GM23338 (cell line): ENCODE data around the gene TFDP1. TPM values are rescaled to one million over a fixed set of nuclear protein-coding genes. Genes with fewer than 3 reads are reported as not detected.

Experiments
- ATAC-seq: fragments of 200-7000 bp; cut with Tn5 transposase; 3 replicates; pipeline ENCODE4 v1.9.1; 2020
- DNase-seq: peaks from one replicate; pipeline ENCODE4 v3.0.0-alpha.2; 2015; ENCODE audit warnings: low spot score
- H2AFZ ChIP-seq: fragments of 200-600 bp; sonication (generic); 2 replicates; pipeline ENCODE4 v1.8.0; 2016; ENCODE audit warnings: antibody characterized with exemption, mild to moderate bottlenecking, moderate library complexity
- H3F3A ChIP-seq: fragments of 200-600 bp; sonication (generic); replicated peaks from 2 replicates; pipeline ENCODE4 v1.8.0; 2017; ENCODE audit warnings: antibody characterized with exemption, mixed run types, low read depth
- H3K27ac ChIP-seq: fragments of 200-600 bp; sonication (generic); 2 replicates; pipeline ENCODE4 v1.6.1; 2016; ENCODE audit warnings: low read depth
- H3K27me3 ChIP-seq: fragments of 200-600 bp; sonication (generic); 2 replicates; pipeline ENCODE4 v1.8.0; 2016; ENCODE audit warnings: mild to moderate bottlenecking, mixed run types, moderate library complexity; ENCODE audit not compliant: insufficient read depth
- H3K36me3 ChIP-seq: fragments of 200-600 bp; sonication (generic); 2 replicates; pipeline ENCODE4 v1.8.0; 2016; ENCODE audit warnings: mild to moderate bottlenecking; ENCODE audit not compliant: insufficient read depth
- H3K4me1 ChIP-seq: fragments of 200-600 bp; sonication (generic); 2 replicates; pipeline ENCODE4 v1.8.0; 2016; ENCODE audit warnings: mild to moderate bottlenecking, moderate library complexity; ENCODE audit not compliant: insufficient read depth
- H3K4me2 ChIP-seq: fragments of 200-600 bp; sonication (generic); 2 replicates; pipeline ENCODE4 v1.7.1; 2017; ENCODE audit warnings: mixed run types
- H3K4me3 ChIP-seq: fragments of 200-600 bp; sonication (generic); 2 replicates; pipeline ENCODE4 v1.6.1; 2016; ENCODE audit warnings: mixed run types
- H3K79me2 ChIP-seq: fragments of 200-600 bp; sonication (generic); replicated peaks from 2 replicates; pipeline ENCODE4 v1.8.0; 2017; ENCODE audit warnings: mild to moderate bottlenecking; ENCODE audit not compliant: insufficient read depth
- H3K9me2 ChIP-seq: fragments of 200-600 bp; sonication (generic); 2 replicates; pipeline ENCODE4 v1.8.0; 2017; ENCODE audit not compliant: insufficient read depth
- H4K20me1 ChIP-seq: fragments of 200-600 bp; sonication (generic); replicated peaks from 2 replicates; pipeline ENCODE4 v1.8.0; 2017; ENCODE audit warnings: mild to moderate bottlenecking; ENCODE audit not compliant: insufficient read depth
- H3K27ac Mint-ChIP-seq: 2 replicates; pipeline ENCODE4 v1.8.0; 2020; ENCODE audit warnings: inconsistent platforms, mild to moderate bottlenecking, moderate library complexity, mixed read lengths
- H3K27me3 Mint-ChIP-seq: 3 replicates; pipeline ENCODE4 v1.8.0; 2022; ENCODE audit warnings: low read depth, mild to moderate bottlenecking, moderate library complexity, mixed read lengths, inconsistent platforms; ENCODE audit not compliant: insufficient read depth, poor library complexity
- H3K36me3 Mint-ChIP-seq: 3 replicates; pipeline ENCODE4 v1.8.0; 2021; ENCODE audit warnings: low read depth, mild to moderate bottlenecking, inconsistent platforms, moderate library complexity, mixed read lengths
- H3K4me1 Mint-ChIP-seq: 3 replicates; pipeline ENCODE4 v1.8.0; 2020; ENCODE audit warnings: mild to moderate bottlenecking, inconsistent platforms, mixed read lengths
- H3K4me3 Mint-ChIP-seq: 3 replicates; pipeline ENCODE4 v1.8.0; 2021; ENCODE audit warnings: moderate library complexity, mild to moderate bottlenecking, inconsistent platforms, mixed read lengths
- H3K9me3 Mint-ChIP-seq: 3 replicates; pipeline ENCODE4 v1.8.0; 2020; ENCODE audit warnings: moderate library complexity, mild to moderate bottlenecking, inconsistent platforms, mixed read lengths
- CREB1 ChIP-seq: fragments of 250-450 bp; sonication (Bioruptor Pico); IDR thresholded peaks from 2 replicates; pipeline ENCODE4 v1.5.0; 2020; ENCODE audit warnings: low read depth, mild to moderate bottlenecking, moderate library complexity
- ETS1 ChIP-seq: IDR thresholded peaks from 2 replicates; pipeline ENCODE4 v1.6.1; 2016; ENCODE audit warnings: antibody characterized with exemption
- EZH2 ChIP-seq: fragments of 200-600 bp; sonication (generic); IDR thresholded peaks from one replicate; pipeline ENCODE4 v1.8.0; 2017; ENCODE audit warnings: antibody characterized with exemption, mild to moderate bottlenecking, low read depth; ENCODE audit not compliant: unreplicated experiment
- JUNB ChIP-seq: IDR thresholded peaks from one replicate; pipeline ENCODE4 v1.6.1; 2016; ENCODE audit warnings: antibody characterized with exemption; ENCODE audit not compliant: unreplicated experiment
- POLR2AphosphoS5 ChIP-seq: IDR thresholded peaks from 2 replicates; pipeline ENCODE4 v1.6.1; 2016; ENCODE audit warnings: antibody characterized with exemption, low read depth
- STAT1 ChIP-seq: IDR thresholded peaks from one replicate; pipeline ENCODE4 v1.6.1; 2016; ENCODE audit warnings: antibody characterized with exemption; ENCODE audit not compliant: unreplicated experiment
- ZNF114 ChIP-seq: fragments of 250-450 bp; sonication (Bioruptor Pico); IDR thresholded peaks from 2 replicates; pipeline ENCODE4 v1.5.0; 2020; ENCODE audit warnings: mild to moderate bottlenecking, moderate library complexity
- ZNF331 ChIP-seq: fragments of 250-450 bp; sonication (Bioruptor Pico); IDR thresholded peaks from 2 replicates; pipeline ENCODE4 v1.5.0; 2020; ENCODE audit warnings: low read depth, mild to moderate bottlenecking, moderate library complexity
- polyA plus RNA-seq: library from polyadenylated mRNA; unstranded; fragments of >200 nt; fragmentation: Nextera tagmentation; extraction: Ambion mirVana; gene quantifications from 2 replicates; pipeline ENCODE4 v1.2.1, GENCODE V29; 2016
- total RNA-seq: library from RNA; depleted of rRNA; stranded (reverse); fragments of >200 nt; shearing (Covaris generic); gene quantifications from 2 replicates; pipeline ENCODE4 v1.2.3, GENCODE V29; 2014
- TF ChIP-seq, protein P1 (sequence below), 2 experiments: fragments of 200-600 bp in 1 of 2; sonication (generic) in 1 of 2; conservative IDR thresholded peaks; 2 replicates each; pipeline versions ENCODE4 v1.5.1 to v1.6.1; 2016 to 2017; ENCODE audit warnings: antibody characterized with exemption in 2 of 2, low read depth in 2 of 2, mild to moderate bottlenecking in 2 of 2, moderate library complexity in 1 of 2
- TF ChIP-seq, protein P2 (sequence below): IDR thresholded peaks from one replicate; pipeline ENCODE4 v1.6.1; 2018; ENCODE audit warnings: antibody characterized with exemption; ENCODE audit not compliant: unreplicated experiment

TFDP1 gene
- total and polyA plus RNA-seq, 2 experiments from 2014 or later: 42.9 to 80.0 TPM

- Histone ChIP-seq H3K27me3 (no peaks in the 10 kb centered on the region), H4K20me1 (no peaks in the 10 kb centered on the region), H3K4me3 (no peak overlapping the region), H3K36me3 (no peaks in the 10 kb centered on the region), H3K27ac (no peak overlapping the region), H3K4me2 (no peak overlapping the region), H3K79me2 (no peaks in the 10 kb centered on the region), H3F3A (no peaks in the 10 kb centered on the region), H2AFZ (no peak overlapping the region), H3K9me2 (no peaks in the 10 kb centered on the region), H3K4me1 (no peaks in the 10 kb centered on the region)
- TF ChIP-seq POLR2AphosphoS5: no peak
- TF ChIP-seq, protein P1, sequence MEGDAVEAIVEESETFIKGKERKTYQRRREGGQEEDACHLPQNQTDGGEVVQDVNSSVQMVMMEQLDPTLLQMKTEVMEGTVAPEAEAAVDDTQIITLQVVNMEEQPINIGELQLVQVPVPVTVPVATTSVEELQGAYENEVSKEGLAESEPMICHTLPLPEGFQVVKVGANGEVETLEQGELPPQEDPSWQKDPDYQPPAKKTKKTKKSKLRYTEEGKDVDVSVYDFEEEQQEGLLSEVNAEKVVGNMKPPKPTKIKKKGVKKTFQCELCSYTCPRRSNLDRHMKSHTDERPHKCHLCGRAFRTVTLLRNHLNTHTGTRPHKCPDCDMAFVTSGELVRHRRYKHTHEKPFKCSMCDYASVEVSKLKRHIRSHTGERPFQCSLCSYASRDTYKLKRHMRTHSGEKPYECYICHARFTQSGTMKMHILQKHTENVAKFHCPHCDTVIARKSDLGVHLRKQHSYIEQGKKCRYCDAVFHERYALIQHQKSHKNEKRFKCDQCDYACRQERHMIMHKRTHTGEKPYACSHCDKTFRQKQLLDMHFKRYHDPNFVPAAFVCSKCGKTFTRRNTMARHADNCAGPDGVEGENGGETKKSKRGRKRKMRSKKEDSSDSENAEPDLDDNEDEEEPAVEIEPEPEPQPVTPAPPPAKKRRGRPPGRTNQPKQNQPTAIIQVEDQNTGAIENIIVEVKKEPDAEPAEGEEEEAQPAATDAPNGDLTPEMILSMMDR (conservative IDR thresholded peaks at IDR 0.05; ENCODE audit: low read depth in 2 of 2): no peak
- TF ChIP-seq, protein P2, sequence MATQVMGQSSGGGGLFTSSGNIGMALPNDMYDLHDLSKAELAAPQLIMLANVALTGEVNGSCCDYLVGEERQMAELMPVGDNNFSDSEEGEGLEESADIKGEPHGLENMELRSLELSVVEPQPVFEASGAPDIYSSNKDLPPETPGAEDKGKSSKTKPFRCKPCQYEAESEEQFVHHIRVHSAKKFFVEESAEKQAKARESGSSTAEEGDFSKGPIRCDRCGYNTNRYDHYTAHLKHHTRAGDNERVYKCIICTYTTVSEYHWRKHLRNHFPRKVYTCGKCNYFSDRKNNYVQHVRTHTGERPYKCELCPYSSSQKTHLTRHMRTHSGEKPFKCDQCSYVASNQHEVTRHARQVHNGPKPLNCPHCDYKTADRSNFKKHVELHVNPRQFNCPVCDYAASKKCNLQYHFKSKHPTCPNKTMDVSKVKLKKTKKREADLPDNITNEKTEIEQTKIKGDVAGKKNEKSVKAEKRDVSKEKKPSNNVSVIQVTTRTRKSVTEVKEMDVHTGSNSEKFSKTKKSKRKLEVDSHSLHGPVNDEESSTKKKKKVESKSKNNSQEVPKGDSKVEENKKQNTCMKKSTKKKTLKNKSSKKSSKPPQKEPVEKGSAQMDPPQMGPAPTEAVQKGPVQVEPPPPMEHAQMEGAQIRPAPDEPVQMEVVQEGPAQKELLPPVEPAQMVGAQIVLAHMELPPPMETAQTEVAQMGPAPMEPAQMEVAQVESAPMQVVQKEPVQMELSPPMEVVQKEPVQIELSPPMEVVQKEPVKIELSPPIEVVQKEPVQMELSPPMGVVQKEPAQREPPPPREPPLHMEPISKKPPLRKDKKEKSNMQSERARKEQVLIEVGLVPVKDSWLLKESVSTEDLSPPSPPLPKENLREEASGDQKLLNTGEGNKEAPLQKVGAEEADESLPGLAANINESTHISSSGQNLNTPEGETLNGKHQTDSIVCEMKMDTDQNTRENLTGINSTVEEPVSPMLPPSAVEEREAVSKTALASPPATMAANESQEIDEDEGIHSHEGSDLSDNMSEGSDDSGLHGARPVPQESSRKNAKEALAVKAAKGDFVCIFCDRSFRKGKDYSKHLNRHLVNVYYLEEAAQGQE: no peak
- TF ChIP-seq ZNF331 (CRISPR knock-in tag): no peak
- ATAC-seq (no peak), DNase-seq (no peak)
- peaks cover 13% of the 10 kb centered on the region for H3K27me3 Mint-ChIP-seq
- no peak overlapping the region for H3K4me3 Mint-ChIP-seq
- peaks cover 18% of the 10 kb centered on the region; the same call in 2 of the 3 replicates for H3K9me3 Mint-ChIP-seq
- peaks cover 7% of the 10 kb centered on the region; the same call in 2 of the 3 replicates for H3K4me1 Mint-ChIP-seq
- no peak overlapping the region for H3K27ac Mint-ChIP-seq
- peaks cover 27% of the 10 kb centered on the region for H3K36me3 Mint-ChIP-seq
Observed at GRCh38 chr13:113647351-113648215, 63.0 kb downstream of the TFDP1 start.

GRCh38 chr13:113648216-113648610, 63.7 kb downstream of the TFDP1 start:
- H4K20me1 ChIP-seq: no peaks in the 10 kb centered on the region
- no peaks in the 10 kb centered on the region for H3F3A ChIP-seq
- ATAC-seq: no peak
- H3K27ac ChIP-seq: no peak overlapping the region
- H3K36me3 ChIP-seq: no peaks in the 10 kb centered on the region
- Mint-ChIP-seq H3K4me1 (peaks cover 8% of the 10 kb centered on the region; the same call in 2 of the 3 replicates), H3K27ac (no peak overlapping the region), H3K9me3 (peaks cover 13% of the 10 kb centered on the region; the same call in 2 of the 3 replicates), H3K4me3 (no peak overlapping the region), H3K27me3 (peaks cover 13% of the 10 kb centered on the region), H3K36me3 (peaks cover 21% of the 10 kb centered on the region)
- H3K4me1 ChIP-seq: no peaks in the 10 kb centered on the region
- H3K9me2 ChIP-seq: no peaks in the 10 kb centered on the region
- H3K79me2 ChIP-seq: no peaks in the 10 kb centered on the region
- DNase-seq: no peak
- H3K27me3 ChIP-seq: no peaks in the 10 kb centered on the region
- no peak overlapping the region for H2AFZ ChIP-seq
- no peak overlapping the region for H3K4me3 ChIP-seq
- H3K4me2 ChIP-seq: no peak overlapping the region
- TF ChIP-seq, protein P1 (conservative IDR thresholded peaks at IDR 0.05; ENCODE audit: low read depth in 2 of 2): no peak
- TF ChIP-seq JUNB (no peak), EZH2 (no peak), ZNF114 (CRISPR knock-in tag) (no peak), STAT1 (no peak), CREB1 (no peak), ETS1 (no peak), ZNF331 (CRISPR knock-in tag) (no peak)
- TF ChIP-seq, protein P2: no peak
